Activated CD4-positive, alpha-beta T cell treated with anti-CD3 and anti-CD28 coated beads, Interleukin-2, Interleukin-6, amounts not matched to agents 100 ng/mL and 50 ng/mL, durations not matched to agents 16 hours and 8 hours (primary cell): ENCODE data around the gene CORO2A.
"Not testable (repeated sequence)": the region's sequence is repeated elsewhere in the genome, so short reads cannot be mapped to it uniquely, and the experiment has no call there.

Experiments
- DNase-seq: peaks from one replicate; pipeline ENCODE4 v3.0.0-alpha.2; 2020

Gene CORO2A

GRCh38 chr9:98187926-98188325 lies 4.5 kb downstream of the CORO2A start:
- DNase-seq: no peak

- no peak for DNase-seq
Measured at GRCh38 chr9:98186236-98186635, 6.2 kb downstream of the CORO2A start.

- no peak for DNase-seq
Measured at GRCh38 chr9:98185611-98186171, 6.7 kb downstream of the CORO2A start.

- no peak for DNase-seq
Measured at GRCh38 chr9:98185021-98185567, 7.3 kb downstream of the CORO2A start.

- DNase-seq: no peak
Measured at GRCh38 chr9:98184326-98184725, 8.1 kb downstream of the CORO2A start.

GRCh38 chr9:98182889-98183599 lies 9.4 kb downstream of the CORO2A start:
- no peak for DNase-seq

- no peak for DNase-seq
Measured at GRCh38 chr9:98182069-98182820, 10.2 kb downstream of the CORO2A start.

GRCh38 chr9:98181746-98182068 lies 10.7 kb downstream of the CORO2A start:
- DNase-seq: no peak

- no peak for DNase-seq
Measured at GRCh38 chr9:98180996-98181395, 11.4 kb downstream of the CORO2A start.

GRCh38 chr9:98178874-98179850 lies 13.3 kb downstream of the CORO2A start:
- DNase-seq: no peak

GRCh38 chr9:98176391-98177259 lies 15.8 kb downstream of the CORO2A start:
- no peak for DNase-seq

GRCh38 chr9:98175762-98176161 lies 16.7 kb downstream of the CORO2A start:
- DNase-seq: no peak

GRCh38 chr9:98175028-98175569 lies 17.3 kb downstream of the CORO2A start:
- DNase-seq: no peak

- not testable (repeated sequence) for DNase-seq
Measured at GRCh38 chr9:98174502-98174918, 17.9 kb downstream of the CORO2A start.

- DNase-seq: no peak
Measured at GRCh38 chr9:98173181-98173580, 19.3 kb downstream of the CORO2A start.

- no peak for DNase-seq
Measured at GRCh38 chr9:98172604-98173003, 19.8 kb downstream of the CORO2A start.

GRCh38 chr9:98171176-98171925 lies 21.1 kb downstream of the CORO2A start:
- DNase-seq: no peak

- peak; percentile 79 for DNase-seq
Measured at GRCh38 chr9:98168941-98169488, 23.4 kb downstream of the CORO2A start.

GRCh38 chr9:98168153-98168780 lies 24.2 kb downstream of the CORO2A start:
- no peak for DNase-seq

- DNase-seq: no peak
Measured at GRCh38 chr9:98164912-98165311, 27.5 kb downstream of the CORO2A start.
